SKM-1 treated with dmso at 0.1 percent for 144 hours (cell line): Measurements from ENCODE around the gene GPC4.

Source experiments
- DNase-seq: peaks from one replicate; lab custom pipeline; 2025; ENCODE audit not compliant: unreplicated experiment; lab: John Stamatoyannopoulos, UW

GPC4 gene

DNA sequence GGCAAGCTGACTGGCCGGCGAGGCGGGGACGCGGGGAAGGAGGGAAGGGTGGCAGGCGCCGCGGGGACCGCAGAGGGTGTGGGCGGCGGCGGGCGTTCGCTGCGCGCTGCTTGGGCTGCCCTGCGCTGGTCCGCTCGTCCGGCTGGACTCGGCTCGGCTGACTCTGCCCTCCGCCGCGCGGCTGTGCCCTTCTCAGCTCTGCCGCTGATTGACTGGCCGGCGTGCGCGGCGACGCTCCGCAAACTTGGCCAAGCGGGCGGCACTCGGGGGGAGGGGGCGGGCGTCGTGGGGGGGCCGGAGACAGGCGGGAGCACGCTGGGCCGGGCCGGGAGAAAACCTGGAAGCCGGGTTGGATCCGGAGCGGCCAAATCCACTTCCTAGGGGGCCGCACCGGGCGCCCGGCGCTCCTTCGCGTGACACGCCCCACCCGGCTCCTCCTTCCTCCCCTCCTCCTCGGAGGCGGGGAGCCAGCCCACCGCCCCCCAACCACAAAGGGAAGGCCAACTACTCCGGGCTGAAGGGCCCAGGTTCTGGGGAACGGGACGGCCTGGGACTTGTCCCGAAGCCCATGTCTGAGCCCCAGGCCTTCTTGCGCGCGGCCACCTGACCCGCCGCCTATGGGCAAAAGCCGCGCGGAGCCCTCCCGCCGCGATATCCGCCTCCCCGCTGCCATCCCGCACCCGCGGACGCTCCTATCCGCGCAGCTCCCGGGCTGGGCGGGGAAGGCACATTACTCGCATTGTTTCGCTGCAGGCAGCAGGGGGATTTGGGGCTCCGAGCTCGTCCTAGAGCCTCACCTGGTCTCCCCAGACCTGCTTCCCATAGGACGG lies at the start of gene GPC4:
TSS of gene GPC4 (minus strand) at position 214 of the 830 bp plus-strand sequence. CDS start 524 bp downstream, outside the sequence.
- peak; percentile 36 for DNase-seq

DNA sequence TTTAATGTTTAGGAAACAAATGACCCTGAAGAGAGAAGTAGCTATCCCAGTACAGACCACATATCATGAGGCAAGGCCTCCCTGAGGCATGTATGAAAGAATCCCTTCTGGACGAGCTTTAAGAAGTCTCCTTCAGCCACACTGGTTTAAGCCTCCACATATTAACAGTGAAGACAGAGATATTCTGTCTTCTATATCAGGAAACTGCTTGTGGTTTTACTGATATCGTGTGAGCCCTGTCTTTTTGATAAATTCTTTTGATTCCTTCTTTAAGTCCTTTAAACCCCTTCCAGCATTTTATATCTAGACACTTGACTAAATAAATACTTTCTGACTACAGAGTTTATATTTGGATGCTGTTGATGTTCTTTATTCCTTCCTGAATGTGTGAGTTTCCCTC lies 45.9 kb upstream of the GPC4 start:
- DNase-seq = no peak

DNA sequence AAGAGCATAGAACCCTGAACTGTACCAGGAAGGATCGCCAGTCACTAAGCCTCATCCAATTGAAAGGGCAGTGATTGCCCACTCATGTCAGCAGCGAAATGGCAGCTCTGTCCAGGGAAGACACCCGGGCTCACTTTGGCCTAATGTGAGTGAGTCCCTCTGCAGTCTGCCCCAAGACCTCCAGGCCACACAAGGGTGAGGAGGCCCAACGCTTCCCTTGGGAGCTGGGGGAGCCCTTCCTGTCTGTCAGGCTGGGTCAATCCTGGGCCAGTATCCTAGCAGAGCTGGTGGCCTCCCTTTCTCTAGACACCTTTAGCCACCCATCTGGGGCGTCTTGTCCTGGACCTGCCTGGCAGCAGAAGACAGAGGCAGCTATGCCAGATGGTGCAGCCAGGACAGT lies 39.6 kb upstream of the GPC4 start:
- DNase-seq = no peak

DNA sequence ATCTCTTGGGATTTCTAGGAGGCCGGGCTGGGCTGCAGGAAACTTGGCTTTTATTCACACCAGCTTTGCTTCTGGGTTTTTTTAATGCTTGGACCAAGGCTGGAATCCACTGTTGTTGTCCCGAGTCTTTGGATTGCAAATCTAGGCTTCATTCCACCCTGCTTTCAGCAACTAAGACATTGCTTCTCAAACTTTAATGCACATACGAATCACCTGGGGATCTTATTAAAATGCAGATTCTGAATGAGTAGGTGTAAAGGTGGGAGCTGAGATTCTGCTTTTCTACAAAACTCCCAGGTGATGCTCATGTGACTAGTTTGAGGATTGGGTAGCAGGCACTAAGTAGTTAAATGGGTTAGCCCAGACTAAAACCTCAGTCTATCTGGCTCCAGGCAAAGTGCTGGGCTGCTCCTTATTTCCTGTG lies 39.2 kb upstream of the GPC4 start:
- DNase-seq = no peak

DNA sequence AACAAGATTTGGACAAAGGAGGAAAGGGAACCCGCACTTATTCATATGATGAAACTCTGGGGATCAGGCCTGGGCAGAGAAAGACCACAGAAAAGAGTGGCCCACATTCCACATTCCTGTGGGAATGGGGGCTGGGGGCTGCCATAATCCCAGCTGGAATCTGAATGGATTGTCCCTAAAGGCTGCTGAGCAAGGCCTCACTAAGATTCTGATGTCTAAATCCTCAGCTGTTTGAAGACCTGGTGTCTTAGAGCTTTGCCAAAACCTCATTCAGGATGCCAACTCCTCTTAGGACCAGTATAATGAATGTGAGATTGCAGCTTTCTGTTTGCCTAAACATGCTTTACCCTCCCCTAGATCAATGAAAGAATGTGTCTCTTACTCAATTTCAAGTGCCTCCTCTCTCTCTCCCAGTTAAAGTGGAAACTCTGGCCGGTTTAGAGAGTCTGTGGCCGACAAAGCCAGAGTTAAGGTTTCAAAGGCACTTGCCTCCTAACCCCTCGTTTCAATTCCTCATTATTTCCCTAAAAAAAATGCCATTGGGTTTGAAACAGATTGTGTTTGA lies 33.3 kb upstream of the GPC4 start:
- no peak for DNase-seq

DNA sequence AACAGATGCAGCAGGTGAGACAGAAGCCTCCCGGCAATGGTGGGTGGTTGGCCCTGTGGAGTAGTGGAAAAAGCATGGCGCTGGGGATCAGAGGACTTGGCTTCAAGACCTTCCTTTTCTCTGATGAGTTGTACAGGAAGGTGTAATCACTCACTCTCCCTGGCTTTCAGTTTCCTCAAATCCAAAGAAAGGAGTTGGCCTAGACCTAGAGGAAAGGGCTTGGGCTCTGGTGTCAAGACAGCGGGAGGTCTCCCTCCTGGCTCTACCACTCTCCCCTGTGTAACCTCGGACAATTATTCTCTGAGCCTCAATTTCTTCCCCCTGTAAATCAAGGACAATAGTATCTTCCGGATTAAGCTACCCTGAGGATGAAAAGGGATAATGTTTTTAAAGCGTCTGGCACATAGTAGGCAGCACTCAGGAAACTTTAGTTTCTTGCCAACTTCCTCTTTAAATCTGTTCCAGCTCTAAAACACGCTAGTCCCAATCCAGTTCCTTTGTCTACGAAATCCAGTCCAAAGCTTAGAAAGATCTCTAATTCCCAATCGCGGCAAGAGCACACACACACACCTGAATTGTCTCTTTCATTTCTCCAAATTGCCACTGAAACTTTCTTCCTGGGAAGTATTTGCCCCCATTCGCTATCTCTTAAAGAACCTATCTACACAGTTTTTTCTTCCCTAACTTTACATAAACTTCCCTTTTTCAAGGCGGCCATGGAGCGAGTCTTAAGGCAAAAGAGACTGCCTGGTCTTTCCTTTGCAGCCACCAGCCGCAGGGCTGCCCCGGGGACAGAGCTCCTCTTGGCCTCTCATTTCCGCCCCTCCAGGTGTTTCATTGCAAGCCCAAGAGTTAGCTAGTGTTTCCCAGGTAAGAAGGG lies 29.9 kb upstream of the GPC4 start:
- DNase-seq = peak; percentile 28

DNA sequence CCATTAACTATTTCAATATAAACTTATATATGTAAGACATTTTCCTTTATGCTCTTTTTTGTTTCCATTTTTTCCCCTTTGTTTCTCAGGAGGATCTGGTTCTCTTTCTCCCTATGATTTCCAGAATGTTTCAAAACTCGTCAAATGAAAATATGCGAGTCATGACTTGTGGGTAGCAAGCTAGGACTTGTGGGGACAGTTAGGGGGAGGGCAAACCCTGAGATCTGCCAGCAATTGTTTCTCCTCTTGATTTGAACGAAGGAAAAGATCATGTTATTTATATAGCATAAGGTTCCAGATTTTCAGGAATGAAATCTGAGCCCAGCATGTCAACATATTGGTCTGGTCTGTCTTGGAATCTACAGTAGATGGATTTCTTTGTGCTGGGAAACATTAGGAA lies 28.9 kb upstream of the GPC4 start:
- DNase-seq = no peak

DNA sequence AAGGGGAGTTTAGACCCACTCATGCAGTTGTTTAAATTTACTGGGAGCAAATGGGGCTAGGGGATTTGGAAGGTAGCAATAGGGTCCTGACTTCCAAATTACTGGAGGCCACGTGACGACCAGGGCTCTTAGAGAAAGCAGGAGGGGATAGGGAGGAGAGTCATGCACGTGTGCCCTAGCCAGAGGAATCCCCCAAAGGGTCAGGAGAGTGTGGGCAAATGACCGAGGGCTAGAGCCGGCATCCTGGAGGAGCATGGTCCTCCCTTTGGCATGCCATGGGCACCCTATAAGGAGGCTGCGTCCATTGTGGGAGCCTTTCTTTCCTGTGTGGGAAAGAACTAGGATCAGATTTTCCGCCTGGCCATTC lies 25.5 kb upstream of the GPC4 start:
- no peak for DNase-seq

DNA sequence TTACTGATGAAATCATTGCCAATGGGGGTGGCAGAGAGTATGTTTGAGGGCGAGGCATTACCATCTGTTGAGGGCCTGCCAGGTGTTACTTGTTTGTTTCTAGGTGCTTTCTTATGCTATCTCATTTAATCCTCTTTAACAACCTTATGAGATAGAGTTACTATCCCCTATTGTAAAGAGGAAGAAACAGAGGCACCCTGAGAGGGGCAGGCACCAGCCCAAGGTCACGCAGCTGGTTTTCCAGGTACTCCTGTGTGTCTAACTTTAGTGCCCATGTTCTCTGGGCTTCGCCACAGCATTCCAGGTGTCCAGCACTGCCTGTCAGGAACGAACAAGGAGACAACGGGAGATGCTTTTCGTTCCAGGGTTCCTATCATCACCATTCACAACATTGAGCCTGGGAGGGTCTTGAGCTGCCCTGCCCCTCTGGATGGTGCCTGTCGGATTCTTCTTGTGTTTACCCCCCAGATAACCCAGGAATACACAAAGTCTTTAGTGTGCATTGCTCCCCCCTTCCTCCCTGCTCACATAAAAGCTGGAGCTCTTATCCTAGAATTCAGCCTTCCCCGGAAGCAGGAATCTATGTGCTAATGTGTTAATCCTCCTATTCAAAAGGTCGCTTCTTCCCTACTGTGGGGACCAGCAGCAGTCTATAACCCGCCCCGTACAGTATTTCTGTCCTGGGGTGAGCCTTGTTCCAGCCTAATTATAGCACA lies 24.9 kb upstream of the GPC4 start:
- no peak for DNase-seq

DNA sequence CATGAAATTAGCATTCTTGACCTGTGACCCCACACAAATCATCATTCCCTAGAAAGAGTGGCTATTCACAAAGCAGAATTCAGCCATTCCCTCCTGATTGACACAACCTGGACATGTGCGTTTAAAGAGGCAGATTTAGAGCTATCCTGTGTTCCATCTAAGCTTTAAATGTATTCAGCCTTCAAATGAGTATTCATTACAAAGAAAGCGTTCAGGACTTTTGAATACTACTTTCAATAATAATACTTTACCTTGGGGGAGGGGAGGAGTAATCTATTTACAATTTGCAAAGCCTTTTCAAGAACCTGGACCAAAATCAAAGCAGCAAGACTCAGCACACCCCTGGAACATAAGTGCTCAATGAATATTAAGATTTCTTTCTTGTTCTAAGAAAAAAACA lies 22.5 kb upstream of the GPC4 start:
- DNase-seq = no peak

DNA sequence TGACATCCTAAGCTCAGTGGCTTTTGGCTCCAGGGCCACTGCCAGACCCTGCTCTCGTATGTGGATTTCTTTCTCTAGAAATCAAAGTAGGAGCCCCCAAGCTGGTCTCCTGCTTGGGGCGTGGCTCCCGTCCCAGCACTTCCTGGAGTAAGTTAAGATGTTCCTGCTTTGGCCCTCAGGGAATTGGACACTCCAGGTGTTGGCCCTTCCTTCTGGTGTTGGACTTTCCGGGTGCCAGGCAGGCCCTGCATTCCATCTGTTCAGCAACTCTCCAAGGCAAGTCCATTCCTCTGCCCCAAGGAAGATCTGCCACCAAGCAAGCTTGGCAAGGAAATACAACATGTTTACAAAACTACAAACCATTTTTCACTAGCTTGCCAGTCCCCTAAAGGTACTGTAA lies 22.1 kb upstream of the GPC4 start:
- DNase-seq = no peak

DNA sequence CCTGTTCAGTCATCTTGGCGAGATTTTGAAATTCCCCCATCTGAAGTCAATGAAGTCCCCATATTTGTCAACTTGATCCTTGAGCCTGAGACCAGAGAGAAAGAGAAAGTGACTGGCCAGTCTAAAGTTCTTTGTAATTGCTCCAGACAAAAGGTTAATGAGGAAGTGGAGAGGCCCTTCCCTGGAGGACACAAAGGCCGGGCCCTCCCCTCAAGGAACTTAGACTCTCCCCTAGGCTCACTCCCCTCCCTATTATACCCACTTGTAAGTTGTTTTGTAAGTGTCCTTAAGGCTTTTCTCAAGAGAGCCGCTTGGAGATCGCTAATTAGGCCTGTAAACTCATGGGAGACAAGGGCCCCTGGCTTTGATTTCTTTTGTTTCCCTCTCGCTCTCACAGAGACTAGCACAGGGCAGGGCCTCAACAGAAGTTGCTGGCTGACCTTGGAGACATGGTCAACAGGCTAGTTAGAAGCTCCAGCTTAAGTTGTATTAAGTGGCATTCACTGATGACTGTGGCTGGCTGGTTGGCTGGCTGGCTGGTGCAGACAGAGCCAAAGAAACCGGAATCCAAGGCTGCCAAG lies 20.3 kb upstream of the GPC4 start:
- no peak for DNase-seq

DNA sequence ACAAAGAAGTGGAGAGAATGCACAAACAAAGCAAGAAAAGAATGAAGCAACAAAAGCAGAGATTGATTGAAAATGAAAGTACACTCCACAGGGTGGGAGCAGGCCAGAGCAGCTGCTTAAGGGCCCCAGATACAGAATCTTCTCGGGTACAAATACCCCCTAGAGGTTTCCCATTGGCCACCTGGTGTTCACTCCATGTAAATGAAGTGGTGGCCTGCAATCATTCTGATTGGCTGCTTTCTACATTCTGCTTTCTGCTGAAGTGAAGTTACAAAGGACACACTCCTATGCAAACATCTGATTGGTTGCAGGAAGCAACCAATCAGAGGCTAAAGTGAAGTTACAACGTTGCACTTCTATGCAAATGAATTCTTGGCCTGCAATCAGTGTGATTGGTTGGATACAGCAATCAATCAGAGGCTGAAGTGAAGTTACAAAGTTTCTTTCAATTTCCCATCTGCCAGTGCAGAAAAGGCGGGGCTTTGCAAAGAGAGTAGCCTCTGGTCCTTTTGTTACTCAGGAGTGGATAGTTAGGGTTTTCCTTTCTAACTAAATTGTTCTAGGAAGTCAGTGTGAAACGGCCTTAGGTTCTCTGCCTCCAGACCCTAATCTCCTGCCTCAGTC lies 19.0 kb upstream of the GPC4 start:
- no peak for DNase-seq

DNA sequence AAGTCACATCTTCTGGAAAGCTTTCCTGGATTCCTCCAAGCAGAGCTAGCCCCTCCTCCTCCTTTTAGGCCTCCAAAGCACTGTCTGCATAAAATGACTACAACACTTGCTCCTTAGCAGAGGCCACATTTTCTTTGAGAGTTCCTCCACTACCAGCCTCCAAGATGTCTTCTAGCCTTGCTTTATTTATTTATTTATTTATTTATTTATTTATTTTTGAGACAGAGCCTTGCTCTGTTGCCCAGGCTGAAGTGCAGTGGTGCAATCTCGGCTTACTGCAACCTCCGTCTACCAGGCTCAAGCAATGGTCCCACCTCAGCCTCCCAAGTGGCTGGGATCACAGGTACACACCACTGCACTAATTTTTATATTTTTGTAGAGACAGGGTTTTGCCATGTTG lies 4.6 kb upstream of the GPC4 start:
- DNase-seq = no peak

DNA sequence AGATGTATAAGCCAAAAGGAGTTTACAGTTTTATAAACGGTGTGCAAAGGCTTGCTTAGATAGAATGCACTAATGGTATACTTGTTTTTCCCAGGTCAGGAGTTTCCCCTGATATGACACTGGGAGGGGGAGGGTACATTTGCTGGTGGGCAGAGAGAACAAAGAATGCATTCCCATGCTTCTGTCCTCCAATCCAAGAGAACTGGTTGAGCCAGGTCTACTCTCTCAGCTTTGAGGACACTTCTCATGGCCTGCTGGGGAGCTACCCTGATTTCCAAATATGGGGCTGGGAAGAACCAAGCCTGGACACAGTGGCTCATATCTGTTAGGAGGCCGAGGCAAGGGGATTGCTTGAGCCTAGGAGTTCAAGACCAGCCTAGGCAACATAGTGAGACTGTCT lies 3.3 kb upstream of the GPC4 start:
- no peak for DNase-seq

DNA sequence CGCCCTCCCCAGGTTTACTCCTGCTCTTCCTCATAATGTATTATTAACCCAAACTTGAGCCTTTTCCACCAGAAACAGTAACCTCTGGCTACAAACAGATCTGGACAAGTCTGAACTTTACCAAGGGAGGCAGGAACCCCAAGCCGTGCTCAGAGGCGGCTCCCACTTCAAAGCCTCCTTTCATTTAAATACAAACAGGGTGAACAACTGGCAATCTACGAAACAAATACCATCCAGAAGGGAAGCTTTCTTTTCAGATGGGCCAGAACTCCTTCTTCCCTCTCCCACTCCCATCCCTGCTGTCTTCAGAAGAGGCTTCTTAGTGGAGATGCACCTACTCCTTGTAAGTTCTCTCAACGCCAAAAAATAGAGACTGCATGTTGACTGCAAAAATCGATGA lies 2.1 kb upstream of the GPC4 start:
- no peak for DNase-seq

DNA sequence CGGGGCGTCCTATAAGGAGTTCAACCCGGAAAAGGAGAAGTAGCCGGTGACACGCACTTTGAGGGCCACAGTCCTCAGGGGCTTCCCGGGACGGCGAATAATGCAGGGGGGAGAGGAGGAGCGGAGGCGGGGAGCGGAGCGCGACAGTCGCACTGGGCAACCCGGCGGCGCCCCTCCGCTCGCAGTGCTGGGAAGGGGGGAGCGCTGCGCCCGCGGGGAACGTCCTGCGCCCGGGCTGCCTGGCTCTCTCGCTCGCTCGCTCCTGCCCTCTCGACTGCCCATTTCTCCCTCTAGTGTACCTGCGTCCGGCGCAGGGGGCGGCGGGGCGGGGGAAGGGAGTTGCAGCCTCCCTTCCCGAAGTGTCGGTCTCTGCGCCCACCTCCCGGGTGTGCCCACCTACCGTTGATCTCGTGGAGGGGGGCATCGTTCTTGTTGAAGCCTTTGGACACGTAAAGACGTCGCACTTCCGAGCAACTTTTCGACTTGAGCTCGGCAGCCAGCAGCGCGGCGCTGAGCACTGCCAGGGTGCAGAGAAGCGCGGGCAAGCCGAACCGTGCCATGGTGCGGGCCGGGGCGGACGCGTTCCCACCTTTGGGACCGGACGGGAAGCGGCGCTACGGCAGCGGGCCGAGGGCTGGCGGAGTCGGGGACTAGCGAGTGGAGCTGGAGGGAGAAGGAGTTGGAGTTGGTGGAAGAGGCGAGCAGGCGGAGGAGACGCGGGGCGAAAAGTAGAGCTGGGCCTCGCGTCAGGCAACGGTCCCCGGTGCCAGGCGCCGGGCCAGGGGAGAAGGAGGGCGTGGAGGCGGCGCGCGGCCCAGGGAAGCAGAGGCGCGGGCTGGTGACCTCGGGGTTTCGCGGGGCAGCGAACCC lies 648 bp downstream of the GPC4 start:
- no peak for DNase-seq

DNA sequence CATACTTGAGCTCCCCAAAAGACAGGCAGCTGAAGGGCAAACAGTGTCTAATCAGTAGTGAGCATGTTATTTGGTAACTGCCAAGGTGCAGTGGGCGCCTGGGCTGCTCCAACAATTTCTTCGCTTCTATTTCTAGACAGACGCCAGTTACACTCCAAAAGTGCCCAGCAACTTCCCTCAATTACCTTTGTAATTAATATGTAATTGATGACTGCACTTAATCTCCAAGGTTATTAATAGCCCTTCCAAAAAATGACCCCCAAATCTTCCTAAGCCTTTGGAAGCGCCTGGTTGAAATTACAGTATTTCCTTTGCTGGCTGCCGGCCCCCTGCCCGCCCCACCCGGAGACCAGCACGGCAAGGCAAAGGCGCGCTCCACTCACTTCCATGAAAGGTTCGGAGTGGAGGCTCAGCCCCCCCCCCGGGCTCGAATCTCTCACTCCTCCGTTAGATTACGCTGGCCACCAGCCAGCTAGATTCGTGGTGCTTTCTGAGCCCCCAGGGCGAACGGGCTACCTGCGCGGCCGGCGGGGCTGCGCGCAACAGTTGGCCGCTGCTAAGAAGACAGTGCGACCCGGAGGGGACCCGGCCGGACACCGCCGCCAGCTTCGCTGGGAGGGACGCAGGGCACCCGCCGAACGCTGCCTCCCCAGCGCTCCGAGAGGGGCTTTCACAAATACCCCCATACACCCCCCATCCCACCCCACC lies 1.9 kb downstream of the GPC4 start:
- no peak for DNase-seq

DNA sequence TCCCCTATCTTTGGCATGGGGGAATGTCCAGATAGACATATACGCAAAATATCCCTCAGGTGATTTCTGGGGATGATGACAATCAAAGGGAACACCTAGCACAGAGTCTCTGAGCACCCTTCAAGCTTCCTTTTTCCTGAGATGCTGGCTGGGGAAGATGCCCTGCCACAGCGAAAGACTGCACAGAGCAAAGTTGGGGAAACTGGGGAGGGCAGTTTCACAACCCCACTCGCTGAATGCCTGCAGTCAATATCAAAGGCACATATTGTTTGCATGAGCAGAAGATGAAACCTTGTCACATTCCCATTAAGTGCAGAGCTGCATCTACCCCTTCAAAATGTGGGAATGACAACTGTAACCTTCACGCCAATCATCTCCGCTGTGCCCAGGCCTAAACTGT lies 2.6 kb downstream of the GPC4 start:
- DNase-seq = no peak
